Measurements from ENCODE around the gene ZNF526. TPM values are rescaled to one million over a fixed set of nuclear protein-coding genes. Genes with fewer than 3 reads are reported as not detected.

Gene ZNF526
- total and polyA plus RNA-seq, 9 of the 15 experiments (the other 6 are each of a cell fraction or from before 2014, with no cell fraction given): 1.3 to 17.9 (median 6.2) TPM

GRCh38 chr19:42217520-42218437, 2.3 kb upstream of the ZNF526 start, which contains the start of gene DEDD2 (continued):
- TF ChIP-seq, protein P1, sequence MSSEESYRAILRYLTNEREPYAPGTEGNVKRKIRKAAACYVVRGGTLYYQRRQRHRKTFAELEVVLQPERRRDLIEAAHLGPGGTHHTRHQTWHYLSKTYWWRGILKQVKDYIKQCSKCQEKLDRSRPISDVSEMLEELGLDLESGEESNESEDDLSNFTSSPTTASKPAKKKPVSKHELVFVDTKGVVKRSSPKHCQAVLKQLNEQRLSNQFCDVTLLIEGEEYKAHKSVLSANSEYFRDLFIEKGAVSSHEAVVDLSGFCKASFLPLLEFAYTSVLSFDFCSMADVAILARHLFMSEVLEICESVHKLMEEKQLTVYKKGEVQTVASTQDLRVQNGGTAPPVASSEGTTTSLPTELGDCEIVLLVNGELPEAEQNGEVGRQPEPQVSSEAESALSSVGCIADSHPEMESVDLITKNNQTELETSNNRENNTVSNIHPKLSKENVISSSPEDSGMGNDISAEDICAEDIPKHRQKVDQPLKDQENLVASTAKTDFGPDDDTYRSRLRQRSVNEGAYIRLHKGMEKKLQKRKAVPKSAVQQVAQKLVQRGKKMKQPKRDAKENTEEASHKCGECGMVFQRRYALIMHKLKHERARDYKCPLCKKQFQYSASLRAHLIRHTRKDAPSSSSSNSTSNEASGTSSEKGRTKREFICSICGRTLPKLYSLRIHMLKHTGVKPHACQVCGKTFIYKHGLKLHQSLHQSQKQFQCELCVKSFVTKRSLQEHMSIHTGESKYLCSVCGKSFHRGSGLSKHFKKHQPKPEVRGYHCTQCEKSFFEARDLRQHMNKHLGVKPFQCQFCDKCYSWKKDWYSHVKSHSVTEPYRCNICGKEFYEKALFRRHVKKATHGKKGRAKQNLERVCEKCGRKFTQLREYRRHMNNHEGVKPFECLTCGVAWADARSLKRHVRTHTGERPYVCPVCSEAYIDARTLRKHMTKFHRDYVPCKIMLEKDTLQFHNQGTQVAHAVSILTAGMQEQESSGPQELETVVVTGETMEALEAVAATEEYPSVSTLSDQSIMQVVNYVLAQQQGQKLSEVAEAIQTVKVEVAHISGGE (CRISPR knock-in tag; IDR thresholded peaks at IDR 0.05): 0 out of 6 replicates have a peak, but pooled peaks of 1 of the 3 experiments have one; percentile 27
- TF ChIP-seq HMGXB4 (CRISPR knock-in tag; IDR thresholded peaks at IDR 0.05): no peak
- TF ChIP-seq ZNF282 (CRISPR knock-in tag; IDR thresholded peaks at IDR 0.05): no peak
- TF ChIP-seq MTA2 (IDR thresholded peaks at IDR 0.05; ENCODE audit: low read depth): 0 out of 2 replicates have a peak, but pooled peaks have one; percentile 3
- no peak for TF ChIP-seq MCM3 (IDR thresholded peaks at IDR 0.05)
- TF ChIP-seq SAP30 (IDR thresholded peaks at IDR 0.05; ENCODE audit: borderline replicate concordance, insufficient read depth, low read depth, low read length, poor library complexity, severe bottlenecking): peak; percentile 77
- TF ChIP-seq MTA3 (IDR thresholded peaks at IDR 0.05; ENCODE audit: borderline replicate concordance): 0 out of 2 replicates have a peak, but pooled peaks have one; percentile 46
- no peak for TF ChIP-seq FOXA3 (CRISPR knock-in tag; conservative IDR thresholded peaks at IDR 0.05 in 1 of 2, IDR thresholded peaks at IDR 0.05 in 1 of 2)
- TF ChIP-seq EP300 (IDR thresholded peaks at IDR 0.05; ENCODE audit: low read length): no peak; the same call in 1 of the 2 replicates
- TF ChIP-seq ZNF24 (IDR thresholded peaks at IDR 0.05): no peak
- TF ChIP-seq FOS (IDR thresholded peaks at IDR 0.05; ENCODE audit: extremely low read depth, insufficient read length): no peak
- TF ChIP-seq JUNB (CRISPR knock-in tag; conservative IDR thresholded peaks at IDR 0.05): no peak
- TF ChIP-seq, protein P2, sequence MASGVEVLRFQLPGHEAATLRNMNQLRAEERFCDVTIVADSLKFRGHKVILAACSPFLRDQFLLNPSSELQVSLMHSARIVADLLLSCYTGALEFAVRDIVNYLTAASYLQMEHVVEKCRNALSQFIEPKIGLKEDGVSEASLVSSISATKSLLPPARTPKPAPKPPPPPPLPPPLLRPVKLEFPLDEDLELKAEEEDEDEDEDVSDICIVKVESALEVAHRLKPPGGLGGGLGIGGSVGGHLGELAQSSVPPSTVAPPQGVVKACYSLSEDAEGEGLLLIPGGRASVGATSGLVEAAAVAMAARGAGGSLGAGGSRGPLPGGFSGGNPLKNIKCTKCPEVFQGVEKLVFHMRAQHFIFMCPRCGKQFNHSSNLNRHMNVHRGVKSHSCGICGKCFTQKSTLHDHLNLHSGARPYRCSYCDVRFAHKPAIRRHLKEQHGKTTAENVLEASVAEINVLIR (CRISPR knock-in tag; IDR thresholded peaks at IDR 0.05): 0 out of 2 replicates have a peak, but pooled peaks have one; percentile 5
- TF ChIP-seq NEUROD1 (IDR thresholded peaks at IDR 0.05; ENCODE audit: borderline replicate concordance, low read depth, low read length, partially characterized antibody): peak; percentile 57
- peak; percentile 80 for TF ChIP-seq ZFX (CRISPR knock-in tag; IDR thresholded peaks at IDR 0.05)
- no peak for TF ChIP-seq ZNF316 (IDR thresholded peaks at IDR 0.05)
- TF ChIP-seq PHF21A (IDR thresholded peaks at IDR 0.05; ENCODE audit: borderline replicate concordance, low read depth): no peak
- TF ChIP-seq CBFA2T2 (conservative IDR thresholded peaks at IDR 0.05): no peak

Measured in K562 (cell line).